Activated CD4-positive, alpha-beta T cell treated with anti-CD3 and anti-CD28 coated beads for 1 hour (primary cell): ENCODE measurements around the gene LIPH.
"Not testable (repeated sequence)": the region's sequence is repeated elsewhere in the genome, so short reads cannot be mapped to it uniquely, and the experiment has no call there.

Experiments
- DNase-seq: peaks from one replicate; pipeline ENCODE4 v3.0.0-alpha.2; 2020

Gene LIPH

GRCh38 chr3:185552358-185552877 is at the start of gene LIPH:
TSS of gene LIPH (minus strand) at chr3:185552588. CDS start at chr3:185552471, 117 bp downstream.
- no peak for DNase-seq

- no peak for DNase-seq
Observed at GRCh38 chr3:185595526-185595925, 43.1 kb upstream of the LIPH start.

GRCh38 chr3:185594073-185594472 is 41.7 kb upstream of the LIPH start:
- DNase-seq = no peak

- DNase-seq = no peak
Observed at GRCh38 chr3:185586686-185587039, 34.3 kb upstream of the LIPH start.

GRCh38 chr3:185585859-185586685 is 33.7 kb upstream of the LIPH start, which contains the start of gene SENP2:
TSS of gene SENP2 (plus strand) at chr3:185586295. CDS start at chr3:185586414, 119 bp downstream.
- DNase-seq = peak; percentile 100

- no peak for DNase-seq
Observed at GRCh38 chr3:185585518-185585858, 33.1 kb upstream of the LIPH start.

GRCh38 chr3:185584686-185585085 is 32.3 kb upstream of the LIPH start:
- no peak for DNase-seq

- no peak for DNase-seq
Observed at GRCh38 chr3:185583925-185584324, 31.5 kb upstream of the LIPH start.

GRCh38 chr3:185582871-185583270 is 30.5 kb upstream of the LIPH start:
- DNase-seq = no peak

- no peak for DNase-seq
Observed at GRCh38 chr3:185582236-185582635, 29.8 kb upstream of the LIPH start.

GRCh38 chr3:185575108-185575869 is 22.9 kb upstream of the LIPH start:
- not testable (repeated sequence) for DNase-seq

- no peak for DNase-seq
Observed at GRCh38 chr3:185572183-185572582, 19.8 kb upstream of the LIPH start.

GRCh38 chr3:185561958-185562357 is 9.6 kb upstream of the LIPH start:
- no peak for DNase-seq

- no peak for DNase-seq
Observed at GRCh38 chr3:185561374-185561943, 9.1 kb upstream of the LIPH start.

- DNase-seq = no peak
Observed at GRCh38 chr3:185560676-185561075, 8.3 kb upstream of the LIPH start.

- DNase-seq = no peak
Observed at GRCh38 chr3:185559706-185560090, 7.3 kb upstream of the LIPH start.

- no peak for DNase-seq
Observed at GRCh38 chr3:185558395-185558794, 6.0 kb upstream of the LIPH start.

- not testable (repeated sequence) for DNase-seq
Observed at GRCh38 chr3:185556640-185557039, 4.3 kb upstream of the LIPH start.

GRCh38 chr3:185555860-185556347 is 3.5 kb upstream of the LIPH start:
- DNase-seq = no peak

GRCh38 chr3:185555101-185555501 is 2.7 kb upstream of the LIPH start:
- no peak for DNase-seq

GRCh38 chr3:185549651-185550111 is 2.7 kb downstream of the LIPH start:
- DNase-seq = no peak

- no peak for DNase-seq
Observed at GRCh38 chr3:185549122-185549521, 3.3 kb downstream of the LIPH start.

- no peak for DNase-seq
Observed at GRCh38 chr3:185540695-185541094, 11.7 kb downstream of the LIPH start.
